NB4 (cell line): Measurements from ENCODE around the gene CHURC1.

Source experiments
- DNase-seq: peaks from one replicate; pipeline ENCODE4 v3.0.0; 2010; ENCODE audit warnings: low read depth
- H3K4me3 ChIP-seq: one replicate; pipeline ENCODE4 v1.5.1; 2011; ENCODE audit warnings: mild to moderate bottlenecking, low read depth, low read length, moderate library complexity
- MYC ChIP-seq: IDR thresholded peaks from 2 replicates; pipeline ENCODE4 v1.6.1; 2011; ENCODE audit warnings: low read depth, low read length
- POLR2A ChIP-seq: IDR thresholded peaks from 2 replicates; pipeline ENCODE4 v1.6.1; 2011; ENCODE audit warnings: mild to moderate bottlenecking; ENCODE audit not compliant: insufficient read length; ENCODE audit errors: extremely low read depth
- TF ChIP-seq, protein P1 (sequence below): IDR thresholded peaks from 2 replicates; pipeline ENCODE4 v1.6.1; 2011; ENCODE audit warnings: low read depth, low read length
- TF ChIP-seq, protein P2 (sequence below): IDR thresholded peaks from one replicate; pipeline ENCODE4 v1.5.1; 2012; ENCODE audit warnings: low read depth, low read length

Gene CHURC1

DNA sequence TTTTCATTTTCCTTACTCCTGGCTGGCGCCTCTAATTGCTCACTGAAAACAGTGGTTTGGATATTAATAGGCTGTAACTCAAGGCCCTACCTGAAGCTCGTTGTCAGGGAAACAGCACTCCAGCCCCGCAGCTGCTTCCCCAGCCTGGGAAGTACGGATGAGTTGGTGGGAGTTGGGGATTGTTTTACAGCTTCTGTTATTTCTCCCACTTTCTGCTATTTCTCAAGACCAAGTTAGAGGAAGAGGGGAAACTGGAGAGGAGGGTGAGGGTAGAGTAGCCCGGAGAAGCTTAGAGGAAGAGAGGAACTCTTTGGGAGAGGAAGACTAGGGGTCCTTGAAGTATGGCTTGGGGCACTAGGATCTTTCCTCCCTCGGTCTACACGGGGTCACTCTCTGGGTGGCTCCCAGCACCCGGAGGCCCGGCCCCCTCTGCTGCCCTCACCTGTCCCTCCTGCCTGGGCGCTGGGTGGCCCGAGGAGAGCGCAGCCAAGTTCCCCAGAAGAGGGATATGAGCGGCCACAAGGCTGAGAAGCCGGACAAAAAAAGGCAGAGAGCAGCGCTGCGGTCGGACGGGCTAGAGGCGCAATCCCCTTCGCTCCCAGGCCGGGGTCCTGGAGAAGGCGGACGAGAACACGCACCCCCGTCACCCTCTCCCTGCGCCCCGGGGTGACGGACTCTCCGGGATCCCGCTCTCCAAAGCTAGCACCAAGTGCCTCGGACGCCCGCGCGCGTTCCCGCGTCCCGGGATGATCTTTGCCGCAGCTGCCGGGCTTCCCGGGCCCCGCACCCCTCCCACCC, 35.2 kb upstream of the CHURC1 start:
- no peak overlapping the region for H3K4me3 ChIP-seq
- no peak for DNase-seq
- TF ChIP-seq, protein P1, sequence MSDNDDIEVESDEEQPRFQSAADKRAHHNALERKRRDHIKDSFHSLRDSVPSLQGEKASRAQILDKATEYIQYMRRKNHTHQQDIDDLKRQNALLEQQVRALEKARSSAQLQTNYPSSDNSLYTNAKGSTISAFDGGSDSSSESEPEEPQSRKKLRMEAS = no peak
- TF ChIP-seq, protein P2, sequence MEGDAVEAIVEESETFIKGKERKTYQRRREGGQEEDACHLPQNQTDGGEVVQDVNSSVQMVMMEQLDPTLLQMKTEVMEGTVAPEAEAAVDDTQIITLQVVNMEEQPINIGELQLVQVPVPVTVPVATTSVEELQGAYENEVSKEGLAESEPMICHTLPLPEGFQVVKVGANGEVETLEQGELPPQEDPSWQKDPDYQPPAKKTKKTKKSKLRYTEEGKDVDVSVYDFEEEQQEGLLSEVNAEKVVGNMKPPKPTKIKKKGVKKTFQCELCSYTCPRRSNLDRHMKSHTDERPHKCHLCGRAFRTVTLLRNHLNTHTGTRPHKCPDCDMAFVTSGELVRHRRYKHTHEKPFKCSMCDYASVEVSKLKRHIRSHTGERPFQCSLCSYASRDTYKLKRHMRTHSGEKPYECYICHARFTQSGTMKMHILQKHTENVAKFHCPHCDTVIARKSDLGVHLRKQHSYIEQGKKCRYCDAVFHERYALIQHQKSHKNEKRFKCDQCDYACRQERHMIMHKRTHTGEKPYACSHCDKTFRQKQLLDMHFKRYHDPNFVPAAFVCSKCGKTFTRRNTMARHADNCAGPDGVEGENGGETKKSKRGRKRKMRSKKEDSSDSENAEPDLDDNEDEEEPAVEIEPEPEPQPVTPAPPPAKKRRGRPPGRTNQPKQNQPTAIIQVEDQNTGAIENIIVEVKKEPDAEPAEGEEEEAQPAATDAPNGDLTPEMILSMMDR = no peak
- TF ChIP-seq MYC (no peak), POLR2A (no peak)

DNA sequence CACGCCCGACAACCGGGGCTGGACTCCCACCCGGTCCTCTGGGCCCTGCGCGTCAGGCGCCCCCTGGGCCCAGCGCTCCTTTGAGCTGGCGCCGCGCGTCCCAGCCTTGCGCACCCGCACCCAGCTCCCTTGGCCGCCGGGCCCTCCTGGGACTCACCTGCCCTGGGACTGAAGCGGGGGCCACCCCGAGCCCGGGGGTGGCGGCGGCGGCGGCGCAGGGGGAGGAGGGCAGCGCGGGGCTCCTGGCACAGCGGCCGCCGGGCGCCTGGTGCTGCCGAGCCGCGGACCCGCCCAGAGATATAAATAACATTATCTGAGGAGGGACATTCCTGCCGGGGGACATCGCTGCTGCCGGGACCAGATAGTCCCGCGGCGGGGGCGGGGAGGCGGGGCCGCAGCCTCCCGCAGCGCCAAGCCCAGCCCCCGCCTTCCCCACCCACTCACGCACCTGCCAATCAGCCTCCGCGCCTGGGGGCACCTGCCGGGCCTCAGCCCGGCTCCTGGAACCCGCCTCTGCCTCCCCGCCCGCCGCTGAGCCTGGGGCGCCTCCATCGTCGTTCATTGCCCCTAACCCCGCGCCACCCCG, 34.5 kb upstream of the CHURC1 start, which contains the start of gene SPTB:
Gene SPTB, minus strand, starts transcription at position 273 of the 586 bp plus-strand sequence. CDS start 56,813 bp downstream, outside the sequence.
- peak within 1 kb of the TSS; percentile 48 for H3K4me3 ChIP-seq
- DNase-seq = peak; percentile 40
- TF ChIP-seq, protein P2 = no peak
- TF ChIP-seq, protein P1 = no peak
- TF ChIP-seq POLR2A (no peak), MYC (no peak)

DNA sequence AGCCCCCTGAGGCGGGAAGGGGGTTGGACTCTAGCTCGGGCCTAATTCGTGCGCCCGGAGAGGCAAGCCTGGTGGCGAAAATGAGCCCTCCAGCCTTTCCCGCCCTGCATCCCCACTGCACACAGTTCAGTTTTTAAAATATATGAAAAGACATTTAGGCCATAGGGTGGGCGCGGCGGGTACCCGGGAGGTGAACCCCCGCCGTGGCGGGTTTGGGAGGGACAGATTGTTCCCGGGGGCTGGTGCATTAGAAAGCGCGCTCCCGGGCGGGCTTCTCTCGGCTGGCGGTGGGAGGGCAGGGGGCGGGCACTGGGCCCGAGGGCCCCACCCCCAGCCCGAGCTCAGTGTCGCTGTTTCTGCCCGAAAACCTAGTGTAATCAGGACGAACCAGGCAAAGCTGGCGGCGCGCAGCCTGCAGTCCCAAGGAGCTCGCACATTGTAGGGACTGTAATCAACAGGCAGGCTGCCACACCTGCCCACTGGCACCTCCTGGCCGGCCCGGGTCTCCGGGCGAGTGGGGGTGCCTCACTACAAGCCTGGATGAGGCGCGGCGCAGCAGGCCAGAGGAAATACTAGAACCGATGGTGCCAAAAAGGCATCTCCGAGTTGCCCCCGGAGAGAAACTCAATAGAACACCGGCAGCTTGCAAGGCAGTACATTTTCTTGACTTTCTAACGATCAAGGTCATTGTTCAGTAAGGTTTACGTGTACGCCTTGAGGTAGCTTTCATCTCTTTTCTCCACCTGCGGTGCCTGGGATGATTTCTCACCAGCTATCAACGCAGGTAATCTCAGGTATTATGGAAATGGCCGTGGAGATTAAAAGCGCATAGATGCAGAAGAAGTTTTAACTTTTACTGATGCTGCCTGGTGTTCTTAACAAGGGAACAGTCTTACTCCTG, 33.8 kb upstream of the CHURC1 start:
- DNase-seq = peak; percentile 61

DNA sequence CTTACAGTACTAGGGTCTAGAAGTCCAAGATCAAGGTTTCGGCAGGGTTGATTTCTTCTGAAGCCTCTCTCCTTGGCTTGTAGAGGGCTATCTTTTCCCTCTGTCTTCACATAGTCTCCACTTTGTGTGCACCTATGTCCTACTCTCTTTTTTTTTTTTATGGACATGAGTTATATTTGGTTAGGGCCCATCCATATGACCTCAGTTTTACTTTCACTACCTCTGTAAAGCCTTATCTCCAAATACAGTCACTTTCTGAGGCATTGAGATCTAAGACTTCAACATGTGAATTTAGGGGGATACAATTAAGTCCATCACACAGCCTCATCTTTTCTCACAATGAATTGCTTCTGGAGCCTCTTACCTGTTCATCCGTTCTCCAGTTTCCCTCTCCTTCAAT, 28.7 kb upstream of the CHURC1 start:
- TF ChIP-seq MYC (no peak), POLR2A (no peak)
- TF ChIP-seq, protein P2 = no peak
- TF ChIP-seq, protein P1 = no peak
- DNase-seq = no peak
- no peak overlapping the region for H3K4me3 ChIP-seq

More for the DNA sequence above, 33.8 kb upstream of the CHURC1 start:
- no peak for TF ChIP-seq MYC
- TF ChIP-seq, protein P2 = no peak
- TF ChIP-seq POLR2A = no peak
- TF ChIP-seq, protein P1 = no peak
- peak overlapping the region; percentile 48 for H3K4me3 ChIP-seq

DNA sequence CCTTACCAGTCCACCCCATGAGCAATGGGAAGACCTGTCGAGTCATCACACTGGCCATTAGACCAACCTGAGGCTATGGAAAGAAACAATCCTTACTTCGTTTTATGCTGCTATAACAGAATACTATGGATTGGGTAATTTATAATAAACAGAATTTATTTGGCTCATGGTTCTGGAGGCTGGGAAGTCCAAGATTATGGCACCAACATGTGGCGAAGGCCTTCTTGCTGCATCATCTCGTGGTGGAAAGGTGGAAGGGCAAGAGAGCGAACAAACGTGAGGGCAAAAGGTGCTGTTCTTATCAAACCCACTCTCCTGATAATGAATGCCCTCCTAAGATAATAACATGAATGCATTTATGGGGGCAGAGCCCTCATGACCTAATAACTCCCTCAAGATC, 24.9 kb upstream of the CHURC1 start:
- DNase-seq = no peak
- TF ChIP-seq POLR2A = no peak
- TF ChIP-seq, protein P1 = no peak
- TF ChIP-seq, protein P2 = no peak
- no peak for TF ChIP-seq MYC
- H3K4me3 ChIP-seq = no peak overlapping the region
